ENCODE results near the gene TRAPPC4. TPM values are rescaled to one million over a fixed set of nuclear protein-coding genes. Genes with fewer than 3 reads are reported as not detected.

Gene TRAPPC4
- total RNA-seq, 2 donors from 2014 or later: 59.3 to 70.0 TPM

DNA sequence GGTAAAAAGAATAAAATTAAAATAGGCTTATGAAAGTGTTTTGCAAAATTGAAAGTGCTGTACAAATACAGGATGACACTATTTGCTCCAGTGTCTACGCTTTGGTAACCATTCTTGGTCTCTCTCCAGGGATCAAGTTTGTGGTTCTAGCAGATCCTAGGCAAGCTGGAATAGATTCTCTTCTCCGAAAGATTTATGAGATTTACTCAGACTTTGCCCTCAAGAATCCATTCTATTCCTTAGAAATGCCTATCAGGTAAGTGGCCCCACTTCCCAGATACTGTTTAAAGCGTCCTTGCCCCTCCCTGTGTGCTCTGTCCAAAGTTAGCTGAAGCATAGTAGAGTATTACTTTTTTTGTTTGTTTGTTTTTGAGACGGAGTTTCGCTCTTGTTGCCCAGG, 3.1 kb downstream of the TRAPPC4 start:
- Mint-ChIP-seq H3K27me3 (ENCODE audit: low read depth) (no peaks in the 10 kb centered on the region), H3K27ac (peak overlapping the region; percentile 86), H3K4me3 (peak overlapping the region; percentile 64 to 96), H3K4me1 (ENCODE audit: low read depth) (peaks cover 60% of the 10 kb centered on the region), H3K9me3 (no peaks in the 10 kb centered on the region), H3K36me3 (ENCODE audit: insufficient read depth in 2 of 2) (peaks cover 17 to 33% of the 10 kb centered on the region in 2 donors)
- ATAC-seq (replicated peaks in 1 of 2): no peak
- no peak for DNase-seq

DNA sequence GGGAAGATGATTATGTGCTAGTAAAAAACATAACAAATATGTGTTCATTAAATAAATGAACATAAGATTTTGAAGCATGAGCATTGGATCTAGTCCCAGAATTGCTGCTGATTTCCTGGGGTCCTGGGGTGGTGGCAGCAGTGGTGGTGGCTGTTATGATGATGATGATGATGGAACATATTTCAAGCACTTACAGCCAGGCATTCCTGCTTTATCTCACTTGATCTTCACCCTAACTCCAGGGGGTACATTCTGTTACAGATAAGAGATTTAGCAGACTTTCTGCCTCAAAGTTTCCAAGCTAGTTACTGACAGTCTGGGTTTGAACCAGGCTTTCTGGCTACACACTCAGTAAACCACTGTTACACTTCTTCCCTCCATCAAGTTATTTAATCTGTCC, 5.2 kb downstream of the TRAPPC4 start:
- Mint-ChIP-seq H3K4me1 (ENCODE audit: low read depth) (peaks cover 57% of the 10 kb centered on the region), H3K27me3 (ENCODE audit: low read depth) (no peaks in the 10 kb centered on the region), H3K27ac (peak overlapping the region; percentile 91), H3K9me3 (no peaks in the 10 kb centered on the region), H3K36me3 (ENCODE audit: insufficient read depth in 2 of 2) (peaks cover 9 to 22% of the 10 kb centered on the region in 2 donors), H3K4me3 (peak overlapping the region in 1 of 2 donors; percentile 47)
- ATAC-seq (replicated peaks in 1 of 2) (no peak), DNase-seq (no peak)

DNA sequence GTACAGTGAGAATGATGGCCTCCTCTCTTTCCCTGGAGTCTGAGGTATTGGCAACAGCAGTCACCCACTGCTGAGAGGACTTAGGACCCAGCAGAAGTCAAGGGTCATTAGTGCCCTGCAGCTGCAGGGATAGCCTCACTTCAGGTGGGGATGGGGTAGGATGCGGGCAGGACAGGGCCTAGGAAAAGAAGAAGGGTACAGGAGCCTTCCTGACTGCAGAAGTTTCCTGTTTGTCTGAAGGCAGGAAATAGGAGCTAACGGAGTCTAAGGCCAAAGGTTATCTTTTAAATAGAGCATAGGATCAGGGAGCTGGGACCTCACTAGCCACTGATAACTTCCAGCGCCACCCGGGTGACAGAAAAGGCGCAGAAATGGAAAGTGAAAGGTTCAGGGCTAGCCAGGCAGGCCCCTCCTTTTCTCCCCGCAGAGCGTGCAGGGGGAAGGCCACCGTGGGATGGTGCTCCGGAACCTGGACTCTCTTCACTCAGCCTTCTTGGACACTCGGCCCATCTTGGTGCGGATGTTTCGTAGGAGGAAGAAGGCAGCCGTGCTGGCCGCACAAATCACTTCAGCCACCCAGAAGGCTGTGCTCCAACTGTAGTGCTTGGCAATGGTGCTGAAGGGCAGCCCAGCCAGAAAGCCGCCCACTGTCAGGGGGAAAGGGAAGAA, 6.0 kb downstream of the TRAPPC4 start:
- Mint-ChIP-seq H3K27ac (peak overlapping the region; percentile 73), H3K36me3 (ENCODE audit: insufficient read depth in 2 of 2) (peaks cover 9 to 22% of the 10 kb centered on the region in 2 donors), H3K4me3 (no peak overlapping the region), H3K9me3 (no peaks in the 10 kb centered on the region), H3K27me3 (ENCODE audit: low read depth) (no peaks in the 10 kb centered on the region), H3K4me1 (ENCODE audit: low read depth) (peaks cover 61% of the 10 kb centered on the region)
- DNase-seq: no peak
- ATAC-seq (replicated peaks in 1 of 2): no peak

DNA sequence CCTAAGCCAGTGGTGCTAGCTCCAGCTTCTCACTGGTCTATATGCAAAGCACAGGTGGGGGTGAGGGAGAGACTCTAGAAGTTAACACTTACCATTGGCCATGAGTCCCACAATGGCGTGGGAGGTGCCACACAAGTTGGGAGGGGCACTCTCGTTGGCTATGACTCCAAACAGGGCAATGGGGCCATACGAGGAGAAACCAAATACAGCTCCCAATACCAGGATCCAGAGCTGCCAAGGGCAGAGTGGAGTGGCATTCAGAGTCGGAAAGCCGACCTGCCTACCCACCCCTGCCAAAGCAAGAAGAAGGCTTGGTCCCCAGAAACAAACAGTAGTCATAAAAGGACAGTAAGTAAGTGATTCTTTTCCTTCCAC, 6.5 kb downstream of the TRAPPC4 start:
- no peak for DNase-seq
- peak overlapping the region; percentile 49 for H3K27ac Mint-ChIP-seq
- no peak for ATAC-seq (replicated peaks in 1 of 2)
- no peaks in the 10 kb centered on the region for H3K9me3 Mint-ChIP-seq
- H3K4me3 Mint-ChIP-seq: no peak overlapping the region
- peaks cover 7 to 20% of the 10 kb centered on the region in 2 donors for H3K36me3 Mint-ChIP-seq (ENCODE audit: insufficient read depth in 2 of 2)
- peaks cover 61% of the 10 kb centered on the region for H3K4me1 Mint-ChIP-seq (ENCODE audit: low read depth)
- no peaks in the 10 kb centered on the region for H3K27me3 Mint-ChIP-seq (ENCODE audit: low read depth)

DNA sequence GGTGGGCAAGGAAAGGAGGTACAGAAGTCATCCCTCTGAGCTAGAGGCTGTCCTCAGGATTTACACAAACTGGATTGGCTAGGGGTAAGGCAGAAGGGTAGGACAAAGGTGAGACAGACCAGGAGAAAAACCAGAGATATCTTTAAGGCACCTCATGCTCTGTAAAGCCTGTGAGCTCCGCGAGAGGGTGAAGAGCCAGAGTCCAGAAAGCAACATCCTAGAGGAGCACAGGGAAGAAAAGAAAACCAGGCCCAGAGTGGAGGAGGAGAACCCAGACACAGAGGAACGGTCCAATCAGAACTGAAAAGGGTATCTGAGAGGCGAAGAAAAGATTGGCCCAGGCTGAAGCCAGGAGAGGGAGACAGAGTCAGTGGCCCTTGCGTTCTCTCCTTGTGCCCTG, 7.0 kb downstream of the TRAPPC4 start:
- no peak for DNase-seq
- H3K9me3 Mint-ChIP-seq: no peaks in the 10 kb centered on the region
- H3K4me3 Mint-ChIP-seq: no peak overlapping the region
- H3K27me3 Mint-ChIP-seq (ENCODE audit: low read depth): no peaks in the 10 kb centered on the region
- H3K27ac Mint-ChIP-seq: peak overlapping the region; percentile 49
- H3K4me1 Mint-ChIP-seq (ENCODE audit: low read depth): peaks cover 57% of the 10 kb centered on the region
- ATAC-seq (replicated peaks in 1 of 2): no peak
- H3K36me3 Mint-ChIP-seq (ENCODE audit: insufficient read depth in 2 of 2): peaks cover 7 to 20% of the 10 kb centered on the region in 2 donors

DNA sequence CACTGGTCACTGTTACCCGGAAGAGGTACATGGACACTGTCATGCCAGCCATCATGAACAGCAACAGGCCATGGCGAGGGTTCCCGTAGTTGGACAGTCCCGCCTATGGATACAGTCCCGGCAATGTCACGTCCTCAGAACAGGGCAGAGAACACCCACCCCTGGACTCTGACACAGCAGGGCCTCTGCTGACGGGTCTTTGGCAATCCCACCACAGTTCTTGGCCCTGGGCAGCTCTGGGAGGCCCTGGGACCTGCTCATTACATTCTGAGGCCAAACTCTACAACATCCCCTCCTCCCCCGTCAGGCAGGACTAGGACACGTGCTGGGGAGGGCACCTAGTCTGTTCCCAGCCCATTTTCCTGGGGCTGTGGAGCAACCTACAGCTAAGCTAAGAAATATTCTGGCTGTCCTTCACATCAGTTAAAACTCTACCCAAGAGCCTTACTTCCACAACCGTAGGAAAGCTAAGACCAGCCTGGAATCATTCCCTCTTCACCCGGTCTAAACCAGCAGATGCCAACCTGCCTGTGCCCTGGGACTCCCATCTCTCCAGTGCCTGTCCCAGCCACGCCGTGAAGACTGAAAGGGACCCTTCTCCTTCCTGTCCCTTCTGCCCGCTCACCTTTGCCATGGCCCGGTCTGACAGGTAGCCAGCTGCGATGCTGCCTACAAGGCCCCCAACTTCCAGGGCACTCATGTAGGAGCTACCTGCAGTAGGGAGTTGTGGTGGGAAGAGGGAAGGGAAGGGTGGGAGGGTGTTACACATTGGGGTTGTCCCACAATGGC, 7.6 kb downstream of the TRAPPC4 start:
- no peak for DNase-seq
- H3K4me1 Mint-ChIP-seq (ENCODE audit: low read depth): peaks cover 53% of the 10 kb centered on the region
- H3K4me3 Mint-ChIP-seq: no peak overlapping the region
- no peak for ATAC-seq (replicated peaks in 1 of 2)
- no peaks in the 10 kb centered on the region for H3K27me3 Mint-ChIP-seq (ENCODE audit: low read depth)
- no peak overlapping the region for H3K27ac Mint-ChIP-seq
- peaks cover 7 to 20% of the 10 kb centered on the region in 2 donors for H3K36me3 Mint-ChIP-seq (ENCODE audit: insufficient read depth in 2 of 2)
- no peaks in the 10 kb centered on the region for H3K9me3 Mint-ChIP-seq

DNA sequence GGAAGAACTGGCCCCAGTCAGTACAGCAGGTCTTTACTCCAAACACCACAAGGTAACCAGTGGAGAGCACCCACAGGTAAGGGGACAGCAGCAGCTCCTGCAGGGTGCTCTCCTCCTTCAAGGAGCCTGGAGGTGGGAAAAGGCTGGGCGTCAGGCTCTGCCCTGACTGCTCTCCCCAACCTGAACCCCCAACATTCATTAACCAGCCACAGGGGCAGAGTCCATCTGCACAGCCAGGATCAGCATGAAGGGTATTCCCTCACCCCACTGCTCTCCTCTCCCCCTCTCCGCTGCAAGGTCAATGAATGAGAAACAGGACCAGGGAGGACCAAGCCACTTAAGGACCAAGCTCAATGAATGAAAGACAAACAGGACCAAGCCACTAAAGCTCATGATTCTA, 8.4 kb downstream of the TRAPPC4 start:
- Mint-ChIP-seq H3K36me3 (ENCODE audit: insufficient read depth in 2 of 2) (peaks cover 7 to 16% of the 10 kb centered on the region in 2 donors), H3K27ac (no peak overlapping the region), H3K4me1 (ENCODE audit: low read depth) (peaks cover 50% of the 10 kb centered on the region), H3K9me3 (no peaks in the 10 kb centered on the region), H3K27me3 (ENCODE audit: low read depth) (no peaks in the 10 kb centered on the region), H3K4me3 (no peak overlapping the region)
- DNase-seq (no peak), ATAC-seq (replicated peaks in 1 of 2) (no peak)

DNA sequence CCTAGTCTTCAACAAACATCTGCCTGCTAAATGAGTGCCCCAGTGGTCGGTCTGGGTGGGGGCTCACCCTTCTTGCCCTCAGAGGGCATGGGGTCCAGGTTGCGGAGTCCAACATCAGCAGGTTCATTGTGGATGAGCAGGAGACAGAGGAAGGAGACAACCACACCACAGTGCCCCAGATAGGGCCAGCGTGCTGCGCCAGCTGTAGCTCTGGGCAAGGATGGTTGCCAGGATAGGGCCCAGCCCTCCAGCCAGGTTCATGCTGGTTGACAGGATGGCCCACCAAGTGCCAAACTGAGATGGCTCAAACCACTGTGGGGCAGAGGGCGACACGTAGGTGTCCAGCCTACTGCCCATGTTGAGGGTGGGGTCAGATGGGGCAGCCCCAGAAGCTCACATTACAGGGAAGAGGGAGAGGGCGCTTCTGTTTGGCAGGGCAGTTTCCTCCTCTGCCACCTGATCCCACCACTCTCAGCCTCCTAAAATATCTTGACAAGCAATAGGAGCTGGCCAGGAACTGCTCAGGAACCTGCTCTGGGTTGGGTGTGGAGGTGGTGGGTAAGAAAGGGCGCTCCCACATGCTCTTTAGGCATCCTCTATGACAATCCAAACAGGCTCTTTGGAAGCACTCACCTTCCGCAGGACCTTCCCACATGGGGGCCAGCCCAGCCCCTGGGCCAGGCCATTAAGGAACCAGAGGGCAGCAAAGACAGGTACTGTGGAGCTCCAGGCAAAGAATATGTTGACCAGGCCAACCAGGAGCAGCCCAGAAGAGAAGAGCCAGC, 9.2 kb downstream of the TRAPPC4 start:
- no peak overlapping the region for H3K27ac Mint-ChIP-seq
- no peak for DNase-seq
- no peaks in the 10 kb centered on the region for H3K27me3 Mint-ChIP-seq (ENCODE audit: low read depth)
- no peak overlapping the region for H3K4me3 Mint-ChIP-seq
- no peaks in the 10 kb centered on the region for H3K9me3 Mint-ChIP-seq
- peaks cover 7 to 12% of the 10 kb centered on the region in 2 donors for H3K36me3 Mint-ChIP-seq (ENCODE audit: insufficient read depth in 2 of 2)
- ATAC-seq (replicated peaks in 1 of 2): no peak
- peaks cover 50% of the 10 kb centered on the region for H3K4me1 Mint-ChIP-seq (ENCODE audit: low read depth)

DNA sequence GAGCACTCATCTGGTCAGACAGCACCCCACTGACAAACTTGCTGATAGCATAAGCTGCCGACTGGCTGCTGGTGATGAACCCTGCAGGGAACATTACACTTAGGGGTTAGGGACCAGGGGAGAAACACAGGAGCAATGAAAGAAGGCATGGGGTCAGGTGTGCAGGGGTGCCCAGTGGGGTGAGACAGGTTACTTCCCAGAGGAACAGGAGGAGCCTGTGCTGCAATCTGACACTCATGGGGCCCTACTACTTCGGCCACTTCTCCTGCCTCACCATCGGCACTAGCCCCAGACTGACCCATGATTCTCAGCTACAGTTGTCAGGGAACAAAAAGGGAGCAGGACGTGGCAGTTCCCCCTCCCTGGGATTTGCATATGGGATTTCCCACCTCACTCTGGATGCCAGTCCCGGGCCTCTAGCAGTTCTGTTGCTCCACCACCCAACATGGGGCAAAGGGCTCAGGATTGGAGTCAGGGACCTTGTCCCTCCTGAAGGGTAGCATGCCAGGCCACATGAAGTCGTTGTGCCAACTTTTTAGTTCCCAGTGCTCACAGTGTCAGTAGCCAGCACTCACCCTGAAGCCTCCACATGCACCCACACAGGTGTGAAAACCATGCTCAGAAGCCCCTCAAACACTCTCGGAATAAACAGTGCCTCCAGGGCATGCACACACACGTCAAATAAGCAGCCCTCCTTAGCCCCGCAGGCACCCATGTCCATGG, 9.9 kb downstream of the TRAPPC4 start:
- H3K4me1 Mint-ChIP-seq (ENCODE audit: low read depth): peaks cover 43% of the 10 kb centered on the region
- no peak for DNase-seq
- ATAC-seq (replicated peaks in 1 of 2): no peak
- H3K36me3 Mint-ChIP-seq (ENCODE audit: insufficient read depth in 2 of 2): peaks cover 6 to 10% of the 10 kb centered on the region in 2 donors
- H3K27me3 Mint-ChIP-seq (ENCODE audit: low read depth): no peaks in the 10 kb centered on the region
- H3K4me3 Mint-ChIP-seq: peak overlapping the region; percentile 83 to 85
- H3K9me3 Mint-ChIP-seq: no peaks in the 10 kb centered on the region
- H3K27ac Mint-ChIP-seq: peak overlapping the region; percentile 9

DNA sequence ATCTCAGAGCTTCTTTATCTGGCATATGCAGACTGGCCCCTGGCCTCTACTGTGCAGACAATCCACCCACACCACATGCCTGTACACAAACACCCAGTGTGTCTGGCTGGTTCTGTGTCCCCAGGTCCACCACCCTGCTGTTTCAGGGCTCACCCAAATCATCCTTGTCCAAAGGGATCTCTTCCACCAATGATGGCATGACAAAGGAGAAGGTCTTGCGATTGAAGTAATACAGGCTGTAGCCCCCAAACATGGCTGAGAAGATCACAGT, 10.4 kb downstream of the TRAPPC4 start:
- H3K27ac Mint-ChIP-seq: peak overlapping the region; percentile 9

DNA sequence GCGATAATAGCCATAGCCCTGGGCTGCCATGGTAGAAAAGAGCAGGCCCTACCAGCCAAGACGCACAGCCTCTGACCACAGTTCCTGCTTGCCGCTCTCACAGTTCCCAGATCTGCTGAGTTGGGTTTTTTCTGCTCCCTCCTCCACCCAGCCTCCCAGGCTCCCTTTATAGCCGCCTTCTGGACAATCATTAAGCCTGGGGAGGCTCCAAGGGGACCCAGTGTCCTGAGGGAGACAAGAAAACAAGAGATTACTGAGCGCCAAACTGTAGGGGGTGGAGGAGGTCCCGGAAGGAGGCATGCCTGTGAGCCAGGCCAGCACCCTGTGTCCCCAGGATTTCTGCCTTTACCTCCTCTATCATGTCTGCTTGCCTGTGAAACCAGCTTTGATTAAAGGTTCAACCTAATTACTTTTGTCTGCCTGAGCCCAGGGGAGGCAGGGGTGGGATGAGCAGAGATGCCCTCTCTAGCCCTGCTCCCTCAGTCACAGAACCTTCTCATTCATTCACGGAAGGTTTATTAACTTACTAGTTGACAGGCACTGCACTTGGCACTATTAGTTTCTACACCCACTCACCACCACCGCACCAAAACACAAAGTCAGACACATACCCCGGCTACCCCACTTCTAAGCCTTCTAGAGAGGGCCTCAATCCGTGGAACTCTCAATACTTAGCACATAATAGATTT, 10.9 kb downstream of the TRAPPC4 start:
- DNase-seq: peak; percentile 29 to 35
- Mint-ChIP-seq H3K27me3 (ENCODE audit: low read depth) (no peaks in the 10 kb centered on the region), H3K4me1 (ENCODE audit: low read depth) (peaks cover 33% of the 10 kb centered on the region), H3K36me3 (ENCODE audit: insufficient read depth in 2 of 2) (peaks cover 3 to 8% of the 10 kb centered on the region in 2 donors), H3K27ac (peak overlapping the region; percentile 9), H3K4me3 (peak overlapping the region; percentile 83 to 85), H3K9me3 (no peaks in the 10 kb centered on the region)
- ATAC-seq (replicated peaks in 1 of 2): peak; percentile 7 to 12

More for the DNA sequence above, 10.4 kb downstream of the TRAPPC4 start:
- DNase-seq (no peak), ATAC-seq (replicated peaks in 1 of 2) (no peak)
- Mint-ChIP-seq H3K27me3 (ENCODE audit: low read depth) (no peaks in the 10 kb centered on the region), H3K36me3 (ENCODE audit: insufficient read depth in 2 of 2) (peaks cover 5 to 8% of the 10 kb centered on the region in 2 donors), H3K4me3 (peak overlapping the region; percentile 83 to 85), H3K4me1 (ENCODE audit: low read depth) (peaks cover 38% of the 10 kb centered on the region), H3K9me3 (no peaks in the 10 kb centered on the region)

DNA sequence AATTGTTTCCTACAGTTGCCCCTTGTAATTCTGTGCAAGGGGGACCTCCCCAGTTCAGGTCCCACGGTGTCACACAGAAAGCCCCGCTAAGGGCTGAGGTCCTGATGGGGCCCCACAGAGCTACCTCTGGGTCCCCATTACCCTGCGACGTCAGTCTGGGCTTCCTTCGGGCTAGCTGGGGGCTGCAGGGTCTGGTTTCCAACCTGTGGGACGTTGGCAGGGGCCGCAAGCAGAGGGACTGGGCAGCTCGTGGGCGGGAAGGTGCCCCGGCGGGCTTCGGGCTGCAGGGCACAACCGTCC, 11.4 kb downstream of the TRAPPC4 start:
- ATAC-seq (replicated peaks in 1 of 2) (peak in 1 of 2 donors; percentile 6), DNase-seq (no peak)
- H3K4me1 Mint-ChIP-seq (ENCODE audit: low read depth): peaks cover 28% of the 10 kb centered on the region
- H3K27ac Mint-ChIP-seq: no peak overlapping the region
- peaks cover 3 to 8% of the 10 kb centered on the region in 2 donors for H3K36me3 Mint-ChIP-seq (ENCODE audit: insufficient read depth in 2 of 2)
- H3K9me3 Mint-ChIP-seq: no peaks in the 10 kb centered on the region
- H3K4me3 Mint-ChIP-seq: peak overlapping the region; percentile 83 to 85
- H3K27me3 Mint-ChIP-seq (ENCODE audit: low read depth): no peaks in the 10 kb centered on the region

All from activated T-cell treated with anti-CD3 and anti-CD28 coated beads, Interleukin-2, amount 50 U/mL, for 72 hours (primary cell).